ENCODE results near the gene PARL.
A peak's percentile ranks its signal among the peaks of the same experiment; 100 is the strongest.

The PARL gene

DNA sequence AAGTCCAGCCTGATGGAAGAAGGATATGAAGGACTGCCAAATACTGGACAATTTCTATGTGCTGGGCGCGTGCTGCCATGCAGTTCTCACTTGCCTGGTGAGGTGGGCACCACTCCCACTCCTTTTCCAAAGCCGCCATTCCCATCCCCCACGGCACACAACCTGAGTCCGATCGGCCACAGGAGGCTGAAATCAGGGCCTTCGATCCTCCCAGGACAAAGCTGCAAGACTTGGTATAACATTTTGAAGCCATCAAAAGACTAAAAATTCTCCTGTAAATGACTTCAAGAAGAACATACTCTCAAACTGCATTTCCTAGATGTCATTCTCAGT lies 56.2 kb downstream of the PARL start:
- TF ChIP-seq JUND (IDR thresholded peaks at IDR 0.05; ENCODE audit: low read depth): no peak
- in situ Hi-C loops (cut with HindIII; ENCODE audit: low pct_unique_long_range_greater_than_20kb, low sequenced_read_pairs): no loop called here
- DNase-seq (ENCODE audit: low read depth in 1 of 2, low spot score in 1 of 2): no peak

DNA sequence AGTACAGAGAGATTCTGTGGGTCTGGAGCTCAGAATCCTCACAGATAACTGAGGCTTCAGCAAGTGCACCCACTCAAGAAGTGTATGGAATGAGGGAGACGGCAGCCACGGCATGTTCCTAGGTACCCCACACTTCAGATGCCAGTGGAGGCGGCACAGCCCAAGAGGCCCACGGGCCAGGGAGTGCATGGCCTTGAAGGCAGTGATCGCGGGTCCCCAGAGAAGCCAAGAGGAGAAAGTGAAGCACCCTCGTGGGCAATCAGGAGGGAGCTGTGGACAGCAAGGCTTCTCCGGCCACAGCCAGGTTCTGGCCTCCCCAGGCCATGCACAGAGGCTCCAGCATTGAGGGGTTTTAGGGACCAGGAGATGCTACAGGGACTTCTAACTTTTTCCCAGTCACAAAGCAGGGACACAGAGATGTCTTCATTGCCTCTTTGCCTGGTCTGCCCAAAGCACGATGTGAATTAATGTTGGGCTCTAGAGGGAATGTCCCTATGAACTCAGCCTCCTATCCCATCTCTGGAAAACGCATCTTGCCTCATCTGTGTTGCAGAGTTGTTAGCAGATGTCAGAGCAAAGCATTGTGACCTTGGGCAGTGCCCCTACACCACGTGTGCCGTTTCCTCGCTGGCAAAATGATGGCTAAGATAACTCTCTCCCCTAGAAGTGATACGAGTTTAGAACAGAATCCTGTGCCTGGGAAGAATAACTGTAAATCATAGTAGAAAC lies 56.7 kb downstream of the PARL start:
- no peak for DNase-seq (ENCODE audit: low read depth in 1 of 2, low spot score in 1 of 2)
- in situ Hi-C loops (cut with HindIII; ENCODE audit: low pct_unique_long_range_greater_than_20kb, low sequenced_read_pairs): no loop called here
- no peak for TF ChIP-seq JUND (IDR thresholded peaks at IDR 0.05; ENCODE audit: low read depth)

DNA sequence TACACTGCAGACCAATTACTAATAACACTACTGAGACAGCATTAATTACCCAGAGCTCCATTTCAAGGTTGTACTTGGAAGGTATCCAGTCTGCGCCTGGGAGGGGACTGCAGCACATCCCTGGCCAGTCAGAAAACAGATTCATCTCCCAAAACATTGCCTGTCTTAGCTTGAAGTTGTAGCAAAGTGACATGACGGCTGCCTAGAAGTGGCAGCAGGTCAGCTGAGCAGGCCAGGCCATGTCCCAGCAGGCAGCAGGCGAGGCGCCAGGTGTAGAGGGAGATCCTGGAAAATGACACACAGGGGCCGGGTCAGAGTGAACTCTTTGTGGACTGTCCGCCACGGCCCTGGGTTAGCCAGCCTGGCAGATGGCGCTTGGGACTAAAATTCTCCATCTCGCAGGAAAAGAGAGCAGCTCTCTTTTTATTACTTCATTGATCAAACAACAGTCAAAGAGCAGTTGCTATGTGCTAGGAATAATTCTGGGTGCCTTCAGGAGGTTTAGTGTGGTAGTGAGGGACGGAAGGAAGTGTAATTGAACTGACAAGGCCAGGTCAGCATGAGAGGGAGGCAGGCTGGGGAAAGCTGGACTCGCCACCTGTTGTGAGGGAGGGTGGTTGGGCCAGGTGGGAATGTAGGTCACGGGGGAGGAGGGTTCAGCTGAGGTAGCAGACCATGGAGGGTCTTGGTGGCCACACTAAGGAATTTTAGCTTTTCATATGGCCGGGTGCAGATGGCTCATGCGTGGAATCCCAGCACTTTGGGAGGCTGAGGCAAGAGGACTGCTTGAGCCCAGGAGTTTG lies 58.0 kb downstream of the PARL start:
- no peak for TF ChIP-seq JUND (IDR thresholded peaks at IDR 0.05; ENCODE audit: low read depth)
- peak; percentile 57 to 95 for DNase-seq (ENCODE audit: low read depth in 1 of 2, low spot score in 1 of 2)
- in situ Hi-C loops (cut with HindIII; ENCODE audit: low pct_unique_long_range_greater_than_20kb, low sequenced_read_pairs): no loop called here

DNA sequence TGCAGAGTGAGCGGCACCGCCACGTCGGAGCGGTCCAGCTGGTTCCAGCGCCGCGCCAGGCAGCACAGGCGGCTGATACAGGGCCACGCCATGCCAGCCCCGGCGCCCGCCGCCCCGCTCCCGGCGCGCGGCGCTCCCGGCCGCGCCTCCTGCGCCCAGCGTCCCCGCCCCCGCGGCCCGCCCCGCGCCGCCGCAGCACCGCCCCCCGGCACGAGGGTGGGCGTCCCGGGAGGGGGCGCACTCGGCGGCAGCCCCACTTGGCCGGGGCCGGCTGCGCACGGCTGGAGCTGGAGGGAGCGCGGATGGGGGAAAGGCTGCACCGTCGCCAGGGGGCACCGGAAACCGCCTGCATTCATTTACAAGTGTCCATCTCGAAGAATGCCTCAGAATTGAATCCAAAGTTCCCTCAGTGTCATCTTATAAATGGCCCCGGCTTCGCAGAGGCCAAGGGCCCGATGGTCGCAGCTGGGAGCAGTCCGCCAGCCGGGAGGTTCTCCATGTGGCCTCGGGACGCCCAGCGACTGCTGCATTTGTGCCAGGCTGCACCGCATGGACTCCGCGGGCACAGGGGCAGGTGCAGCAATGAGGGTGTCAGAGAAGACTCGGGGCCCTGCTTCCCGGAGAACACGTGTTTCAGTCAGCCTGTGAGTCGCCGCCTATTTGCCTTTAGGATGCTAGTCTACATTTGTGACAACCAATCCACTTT lies 59.1 kb downstream of the PARL start, which contains the start of gene MAP6D1:
TSS of gene MAP6D1 (minus strand) at position 122 of the 706 bp plus-strand sequence. CDS start at position 92, 30 bp downstream.
- in situ Hi-C loops (cut with HindIII; ENCODE audit: low pct_unique_long_range_greater_than_20kb, low sequenced_read_pairs): no loop called here
- no peak for TF ChIP-seq JUND (IDR thresholded peaks at IDR 0.05; ENCODE audit: low read depth)
- peak; percentile 90 to 92 for DNase-seq (ENCODE audit: low read depth in 1 of 2, low spot score in 1 of 2)

DNA sequence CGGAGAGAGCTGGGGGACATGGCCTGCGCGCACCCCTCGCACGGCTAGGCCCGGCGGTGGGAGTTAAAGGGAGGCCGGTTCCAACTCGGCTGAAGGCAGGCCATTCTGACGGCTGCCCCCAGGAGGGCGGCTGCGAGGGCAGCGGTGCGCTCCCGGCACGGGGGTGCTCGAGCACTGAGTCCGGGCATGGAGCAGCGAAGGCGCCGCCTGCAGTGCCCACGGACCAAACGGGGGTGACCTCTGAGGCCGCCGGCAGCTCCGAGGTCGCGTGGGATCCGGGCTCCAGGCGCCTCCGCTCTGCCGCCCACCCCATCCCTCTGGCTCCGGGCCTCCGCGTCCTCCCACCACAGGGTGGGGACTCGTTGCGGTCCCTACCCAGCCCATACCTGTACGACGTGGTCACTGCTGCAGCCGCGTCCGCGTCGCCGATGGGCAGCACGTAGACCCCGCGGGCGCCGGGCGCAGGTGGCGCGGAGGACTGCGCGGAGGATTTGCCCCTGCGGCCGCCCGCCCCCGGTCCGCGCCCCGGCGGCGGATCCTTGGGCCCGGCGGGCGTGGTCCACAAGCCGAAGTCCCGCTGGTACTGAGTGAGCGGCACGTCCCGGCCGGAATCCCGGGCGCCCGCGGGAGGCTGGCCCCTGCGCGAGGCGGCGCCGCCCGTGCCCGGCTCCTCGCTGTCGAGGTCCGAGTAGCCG lies 59.8 kb downstream of the PARL start:
- DNase-seq (ENCODE audit: low read depth in 1 of 2, low spot score in 1 of 2): peak; percentile 50 to 72
- in situ Hi-C loops (cut with HindIII; ENCODE audit: low pct_unique_long_range_greater_than_20kb, low sequenced_read_pairs): no loop called here
- TF ChIP-seq JUND (IDR thresholded peaks at IDR 0.05; ENCODE audit: low read depth): no peak

DNA sequence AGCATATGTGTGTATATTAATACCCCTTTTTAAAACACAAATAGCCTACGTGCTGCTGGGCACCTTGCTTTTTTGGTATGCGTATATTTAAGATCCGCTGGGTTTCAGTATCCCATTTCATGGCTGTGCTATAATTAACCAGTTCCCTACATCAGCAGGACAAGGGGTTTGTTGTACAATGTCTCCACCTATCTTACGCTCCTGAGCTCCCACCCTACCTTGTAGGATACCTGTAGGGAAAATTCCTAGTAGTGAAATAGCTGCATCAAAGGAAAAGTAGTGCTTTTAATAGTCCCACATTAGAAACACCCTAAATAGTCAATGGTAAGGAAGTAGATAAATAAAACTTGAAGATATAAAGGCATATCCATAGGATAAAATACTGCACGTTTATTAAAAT lies 60.7 kb downstream of the PARL start:
- DNase-seq (ENCODE audit: low read depth in 1 of 2, low spot score in 1 of 2): peak; percentile 70 to 86
- no peak for TF ChIP-seq JUND (IDR thresholded peaks at IDR 0.05; ENCODE audit: low read depth)
- in situ Hi-C loops (cut with HindIII; ENCODE audit: low pct_unique_long_range_greater_than_20kb, low sequenced_read_pairs): no loop called here

DNA sequence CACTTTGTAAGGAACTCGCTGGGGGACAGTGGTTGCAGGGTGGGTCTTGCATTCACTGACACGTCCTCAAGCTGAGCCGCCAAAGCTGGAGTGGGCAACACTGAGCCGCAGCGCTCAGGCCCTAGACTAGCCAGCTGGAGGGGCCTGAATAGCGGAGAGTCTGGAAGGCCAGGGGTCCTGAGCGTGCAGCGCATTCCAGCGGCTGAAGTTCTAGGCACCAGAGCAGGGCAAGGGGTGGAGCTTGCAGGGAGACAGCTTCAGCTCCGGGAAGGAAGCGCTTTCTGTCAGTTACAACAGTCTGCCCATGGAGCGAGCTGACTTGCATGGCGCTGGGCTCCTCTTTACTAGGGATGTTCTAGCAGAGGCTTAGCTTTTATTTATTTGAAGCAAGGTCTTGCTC lies 62.0 kb downstream of the PARL start:
- no peak for DNase-seq (ENCODE audit: low read depth in 1 of 2, low spot score in 1 of 2)
- in situ Hi-C loops (cut with HindIII; ENCODE audit: low pct_unique_long_range_greater_than_20kb, low sequenced_read_pairs): no loop called here
- TF ChIP-seq JUND (IDR thresholded peaks at IDR 0.05; ENCODE audit: low read depth): no peak

DNA sequence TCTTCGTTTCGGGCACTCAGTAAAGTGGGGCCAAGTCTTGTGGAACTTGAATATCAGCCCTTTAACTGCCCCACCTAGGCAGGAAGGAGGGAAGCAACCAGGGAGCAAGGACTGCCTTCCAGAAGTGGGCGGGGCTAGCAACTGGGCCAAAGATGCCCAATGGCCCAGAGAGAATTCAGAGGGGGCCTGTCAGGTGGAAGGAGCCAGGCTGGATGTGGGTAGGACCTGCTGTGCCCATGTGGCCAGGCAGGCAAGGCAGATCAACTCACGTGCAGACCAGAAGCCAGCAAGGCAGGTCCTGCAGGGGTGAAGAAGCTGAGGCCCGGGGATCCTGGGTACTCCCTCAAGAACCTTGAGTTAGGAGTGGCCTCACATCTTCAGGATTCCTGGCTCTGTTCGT lies 64.8 kb downstream of the PARL start:
- in situ Hi-C loops (cut with HindIII; ENCODE audit: low pct_unique_long_range_greater_than_20kb, low sequenced_read_pairs): no loop called here
- peak in 1 of 2 experiments; percentile 83 for DNase-seq (ENCODE audit: low read depth in 1 of 2, low spot score in 1 of 2)
- TF ChIP-seq JUND (IDR thresholded peaks at IDR 0.05; ENCODE audit: low read depth): no peak

DNA sequence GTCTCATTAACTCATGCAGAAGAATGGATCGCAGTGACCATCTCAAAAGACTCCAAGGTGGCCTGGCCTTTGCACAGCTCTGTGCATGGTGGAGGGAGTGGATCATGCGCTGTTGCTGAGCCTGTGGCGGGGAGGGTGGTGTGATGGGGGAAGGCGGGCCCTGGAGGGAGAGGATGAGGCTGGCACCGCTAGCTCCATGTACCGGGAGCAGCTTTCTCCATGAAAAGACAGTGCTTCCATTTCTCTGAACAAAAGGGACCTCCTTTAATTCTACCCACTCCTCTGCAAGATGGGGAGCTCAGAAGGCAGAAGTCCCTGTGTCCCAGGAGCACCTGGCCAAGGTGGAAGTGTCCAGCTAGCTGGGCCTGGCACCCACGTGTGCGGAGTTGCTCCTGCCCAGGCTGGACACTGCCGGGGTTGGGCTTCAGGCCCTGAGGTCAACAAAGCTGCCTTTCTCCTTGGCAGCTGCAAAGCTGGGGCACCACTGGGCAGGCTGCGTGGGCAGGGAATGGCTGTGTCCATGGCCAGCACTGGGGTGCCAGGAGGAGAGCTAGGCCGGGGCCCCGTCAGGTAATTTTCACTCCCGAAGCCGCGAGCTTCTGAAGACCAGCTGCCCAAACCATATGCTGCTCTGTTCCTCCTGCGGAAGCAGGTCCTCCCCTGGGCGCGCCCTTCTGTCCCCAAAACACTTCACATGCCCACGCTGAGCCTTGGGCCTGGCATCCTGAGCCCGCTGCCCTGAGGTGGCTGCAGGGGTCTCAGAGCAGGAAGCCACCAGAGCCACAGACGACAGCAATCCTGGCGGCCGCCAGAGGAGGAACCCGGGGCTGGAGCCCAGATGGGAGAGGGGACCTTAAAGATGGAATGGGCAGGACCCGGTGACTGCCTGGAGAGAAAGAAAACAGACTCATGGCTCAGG lies 65.7 kb downstream of the PARL start:
- no peak for TF ChIP-seq JUND (IDR thresholded peaks at IDR 0.05; ENCODE audit: low read depth)
- in situ Hi-C loops (cut with HindIII; ENCODE audit: low pct_unique_long_range_greater_than_20kb, low sequenced_read_pairs): no loop called here
- DNase-seq (ENCODE audit: low read depth in 1 of 2, low spot score in 1 of 2): no peak

DNA sequence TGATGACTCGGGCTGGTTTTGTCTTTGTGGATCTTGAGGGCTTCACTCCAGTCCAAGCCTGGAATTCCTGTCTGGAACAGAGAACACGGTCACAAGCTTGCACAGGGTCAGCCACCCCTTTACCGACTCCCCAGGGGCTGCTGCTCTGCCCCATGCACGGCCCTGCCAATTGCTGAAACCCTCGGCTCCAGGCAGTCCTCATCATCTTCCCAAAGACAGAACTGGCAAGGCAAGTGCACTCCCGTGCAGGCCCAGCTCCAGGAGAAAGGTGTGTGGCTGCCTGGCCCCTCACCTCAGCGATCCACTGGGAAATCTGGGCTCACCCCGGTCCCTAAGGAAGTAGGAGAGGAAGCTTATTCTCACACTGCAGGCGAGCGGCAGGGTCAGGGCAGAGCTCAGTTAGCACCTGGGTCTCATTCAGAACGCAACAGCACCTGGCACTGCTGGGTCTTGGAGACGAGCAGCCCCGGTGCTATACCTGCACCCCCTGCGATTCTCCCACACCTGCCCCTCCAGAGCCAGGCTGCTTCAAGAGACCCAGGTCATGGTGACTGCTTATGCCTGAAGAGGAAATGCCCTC lies 66.5 kb downstream of the PARL start:
- in situ Hi-C loops (cut with HindIII; ENCODE audit: low pct_unique_long_range_greater_than_20kb, low sequenced_read_pairs): no loop called here
- TF ChIP-seq JUND (IDR thresholded peaks at IDR 0.05; ENCODE audit: low read depth): no peak
- DNase-seq (ENCODE audit: low read depth in 1 of 2, low spot score in 1 of 2): no peak

DNA sequence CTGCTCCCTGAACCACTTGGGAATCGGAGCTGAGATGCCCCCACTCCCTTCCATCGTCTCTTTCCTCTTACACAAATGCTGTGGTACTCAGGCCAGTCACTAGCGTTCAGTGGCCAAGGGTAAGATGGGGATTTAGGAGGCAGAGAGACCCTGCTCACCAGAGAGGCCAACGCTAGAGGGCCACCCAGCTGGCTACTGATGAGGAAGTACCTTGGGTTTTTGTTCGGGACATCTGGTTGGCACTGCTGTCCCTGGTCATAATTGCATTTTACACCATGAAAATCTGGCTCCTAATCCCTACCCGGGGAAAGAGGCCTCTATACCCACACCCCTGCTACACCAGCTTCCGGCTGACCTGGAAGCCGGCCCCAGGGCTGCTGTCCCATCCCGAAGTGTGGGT lies 67.0 kb downstream of the PARL start:
- in situ Hi-C loops (cut with HindIII; ENCODE audit: low pct_unique_long_range_greater_than_20kb, low sequenced_read_pairs): no loop called here
- no peak for TF ChIP-seq JUND (IDR thresholded peaks at IDR 0.05; ENCODE audit: low read depth)
- DNase-seq (ENCODE audit: low read depth in 1 of 2, low spot score in 1 of 2): no peak
